Measurements from ENCODE around the gene UBTF.

DNA sequence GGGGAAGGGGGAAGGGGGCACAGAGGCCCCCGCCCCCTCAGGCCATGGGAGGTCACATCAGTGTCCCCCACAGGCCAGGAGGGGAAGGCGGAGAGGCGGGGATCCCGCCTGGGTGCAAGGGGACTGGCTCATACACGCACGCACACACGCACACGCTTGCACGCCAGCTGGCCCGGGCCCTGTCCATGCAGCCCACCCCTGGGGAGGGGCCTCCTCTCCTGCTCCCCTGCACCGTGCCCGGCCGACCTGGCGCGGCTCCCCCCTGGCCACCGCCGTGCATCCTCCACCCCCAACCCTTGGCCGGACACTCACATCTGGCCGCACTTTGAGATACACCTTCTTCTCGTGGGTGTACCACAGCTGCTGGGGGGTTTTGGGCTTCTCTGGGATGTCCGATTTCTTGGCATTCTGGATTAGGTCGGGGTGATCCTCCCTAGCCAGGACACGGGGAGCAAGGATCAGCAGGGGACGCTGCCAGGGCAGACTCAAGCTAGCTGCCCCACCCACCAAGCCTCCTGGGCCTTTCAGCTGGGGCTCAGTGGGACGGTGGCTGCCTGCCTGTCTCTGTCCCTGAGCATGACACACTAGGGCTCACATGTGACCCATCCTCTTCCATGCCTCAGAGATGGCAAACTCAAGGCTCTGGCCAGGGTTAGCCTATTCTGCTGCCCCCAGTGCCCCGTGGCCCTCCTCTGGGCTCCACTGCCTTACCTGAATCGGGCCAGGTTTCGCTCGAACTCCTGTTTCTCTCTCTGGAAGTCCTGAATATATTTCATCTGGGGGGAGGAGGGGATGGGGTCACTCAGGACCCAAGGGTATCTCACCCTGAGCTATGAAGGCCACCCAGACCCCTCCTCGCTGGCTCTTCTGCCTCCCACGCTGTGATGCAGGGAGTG is 6.7 kb downstream of the UBTF start:
- TF ChIP-seq, protein P1, sequence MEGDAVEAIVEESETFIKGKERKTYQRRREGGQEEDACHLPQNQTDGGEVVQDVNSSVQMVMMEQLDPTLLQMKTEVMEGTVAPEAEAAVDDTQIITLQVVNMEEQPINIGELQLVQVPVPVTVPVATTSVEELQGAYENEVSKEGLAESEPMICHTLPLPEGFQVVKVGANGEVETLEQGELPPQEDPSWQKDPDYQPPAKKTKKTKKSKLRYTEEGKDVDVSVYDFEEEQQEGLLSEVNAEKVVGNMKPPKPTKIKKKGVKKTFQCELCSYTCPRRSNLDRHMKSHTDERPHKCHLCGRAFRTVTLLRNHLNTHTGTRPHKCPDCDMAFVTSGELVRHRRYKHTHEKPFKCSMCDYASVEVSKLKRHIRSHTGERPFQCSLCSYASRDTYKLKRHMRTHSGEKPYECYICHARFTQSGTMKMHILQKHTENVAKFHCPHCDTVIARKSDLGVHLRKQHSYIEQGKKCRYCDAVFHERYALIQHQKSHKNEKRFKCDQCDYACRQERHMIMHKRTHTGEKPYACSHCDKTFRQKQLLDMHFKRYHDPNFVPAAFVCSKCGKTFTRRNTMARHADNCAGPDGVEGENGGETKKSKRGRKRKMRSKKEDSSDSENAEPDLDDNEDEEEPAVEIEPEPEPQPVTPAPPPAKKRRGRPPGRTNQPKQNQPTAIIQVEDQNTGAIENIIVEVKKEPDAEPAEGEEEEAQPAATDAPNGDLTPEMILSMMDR (IDR thresholded peaks at IDR 0.05), result no peak
- TF ChIP-seq POLR2A (IDR thresholded peaks at IDR 0.05), result no peak
- TF ChIP-seq EP300 (IDR thresholded peaks at IDR 0.05), result no peak

All from ovary (tissue), 3 donors.